Left lung (tissue), 10 donors: ENCODE results near the gene TMEM131L. TPM values are rescaled to one million over a fixed set of nuclear protein-coding genes. Genes with fewer than 3 reads are reported as not detected.
A peak's percentile ranks its signal among the peaks of the same experiment; 100 is the strongest.
"Not testable (repeated sequence)": the region's sequence is repeated elsewhere in the genome, so short reads cannot be mapped to it uniquely, and the experiment has no call there.

Experiments used
- ATAC-seq: fragments of 200-7000 bp; cut with Tn5 transposase; one replicate; pipeline ENCODE4 v1.9.1; 2020; ENCODE audit warnings: moderate library complexity
- DNase-seq, 4 donors: peaks; one replicate each; pipeline ENCODE4 v3.0.0-alpha.2; 2013 to 2020
- H3K27ac ChIP-seq, 2 donors: fragments of 200-600 bp; sonication (generic) in 1 of 2; one replicate each; pipeline versions ENCODE4 v1.5.0 to v1.8.0; 2020 to 2021
- H3K27me3 ChIP-seq, 2 donors: fragments of 200-600 bp; sonication (generic) in 1 of 2; one replicate each; pipeline versions ENCODE4 v1.5.0 to v1.8.0; 2020 to 2021
- H3K36me3 ChIP-seq, 2 donors: fragments of 200-600 bp; sonication (generic) in 1 of 2; one replicate each; pipeline versions ENCODE4 v1.5.0 to v1.8.0; 2020 to 2021
- H3K4me1 ChIP-seq, 2 donors: fragments of 200-600 bp; one replicate each; pipeline ENCODE4 v1.8.0; 2021
- H3K4me3 ChIP-seq, 2 donors: fragments of 200-600 bp; sonication (generic) in 1 of 2; one replicate each; pipeline versions ENCODE4 v1.5.0 to v1.8.0; 2020 to 2021; ENCODE audit warnings: mild to moderate bottlenecking in 1 of 2
- H3K9me3 ChIP-seq, 2 donors: fragments of 200-600 bp; sonication (generic) in 1 of 2; one replicate each; pipeline versions ENCODE4 v1.5.0 to v1.8.0; 2020 to 2021
- CTCF ChIP-seq, 2 donors: fragments of 200-600 bp; sonication (generic) in 1 of 2; IDR thresholded peaks; one replicate each; pipeline versions ENCODE4 v1.5.0 to v1.8.0; 2021; ENCODE audit warnings: antibody characterized with exemption in 2 of 2
- intact Hi-C, 2 donors: fragments of 100-400 bp; cut with DNase I; formaldehyde crosslinking; loops; one replicate each; pipeline versions ENCODE4 v1.11.2 to v1.14.2; 2022
- polyA plus RNA-seq, 6 donors: library from polyadenylated mRNA; unstranded; fragments of 120-200 nt; gene quantifications; one replicate each; pipeline ENCODE4 v1.2.1, GENCODE V29; 2013; ENCODE audit not compliant: insufficient read length in 6 of 6
- total RNA-seq, 2 donors: library from RNA; stranded (reverse); fragmentation: NEBNext Ultra II Directional; extraction: Animal tissue kit (Norgen Biotek cat#: 25700); gene quantifications; one replicate each; pipeline ENCODE4 v1.2.1, GENCODE V29; 2021
- donor health status: DM: no; HTN: yes; CAD: no.
- donor health status: DM: no; HTN: no; CAD: no.

Gene TMEM131L
- total and polyA plus RNA-seq, 8 donors: 17.6 to 34.2 (median 30.4) TPM

GRCh38 chr4:153452658-153453378 lies 13.3 kb upstream of the TMEM131L start:
- intact Hi-C loops: no loop called here
- Histone ChIP-seq H3K4me1 (peaks cover 0 to 43% of the 10 kb centered on the region in 2 donors), H3K27me3 (no peaks in the 10 kb centered on the region), H3K27ac (peak overlapping the region in 1 of 2 donors; percentile 71), H3K4me3 (no peak overlapping the region), H3K9me3 (no peaks in the 10 kb centered on the region), H3K36me3 (no peaks in the 10 kb centered on the region)
- ATAC-seq (no peak), DNase-seq (no peak)
- no peak for TF ChIP-seq CTCF (IDR thresholded peaks at IDR 0.05)

GRCh38 chr4:153453402-153453801 lies 12.8 kb upstream of the TMEM131L start:
- no peaks in the 10 kb centered on the region for H3K27me3 ChIP-seq
- peaks cover 0 to 43% of the 10 kb centered on the region in 2 donors for H3K4me1 ChIP-seq
- DNase-seq (no peak), ATAC-seq (no peak)
- H3K4me3 ChIP-seq: no peak overlapping the region
- no peak for TF ChIP-seq CTCF (IDR thresholded peaks at IDR 0.05)
- peak overlapping the region in 1 of 2 donors; percentile 75 for H3K27ac ChIP-seq
- intact Hi-C loops: no loop called here
- H3K36me3 ChIP-seq: no peaks in the 10 kb centered on the region
- no peaks in the 10 kb centered on the region for H3K9me3 ChIP-seq

- DNase-seq (no peak), ATAC-seq (no peak)
- H3K4me1 ChIP-seq: peaks cover 0 to 2% of the 10 kb centered on the region in 2 donors
- no peaks in the 10 kb centered on the region for H3K27me3 ChIP-seq
- no peak overlapping the region for H3K27ac ChIP-seq
- TF ChIP-seq CTCF (IDR thresholded peaks at IDR 0.05): no peak
- H3K36me3 ChIP-seq: no peaks in the 10 kb centered on the region
- H3K9me3 ChIP-seq: no peaks in the 10 kb centered on the region
- H3K4me3 ChIP-seq: no peak overlapping the region
- intact Hi-C loops: no loop called here
These were observed 7.2 kb upstream of the TMEM131L start for GRCh38 chr4:153458969-153459368.

- H3K27me3 ChIP-seq, ATAC-seq, DNase-seq, H3K27ac ChIP-seq, H3K9me3 ChIP-seq, H3K4me3 ChIP-seq, H3K36me3 ChIP-seq, intact Hi-C loops: not testable (repeated sequence)
- H3K4me1 ChIP-seq: peaks cover 3 to 15% of the 10 kb centered on the region in 2 donors
These were observed 4.6 kb upstream of the TMEM131L start for GRCh38 chr4:153461549-153461948.

GRCh38 chr4:153464068-153464467 lies 2.1 kb upstream of the TMEM131L start:
- H3K27ac ChIP-seq: no peak overlapping the region

More at GRCh38 chr4:153464068-153464467, 2.1 kb upstream of the TMEM131L start:
- H3K9me3 ChIP-seq: no peaks in the 10 kb centered on the region
- DNase-seq (no peak), ATAC-seq (no peak)
- no peak for TF ChIP-seq CTCF (IDR thresholded peaks at IDR 0.05)
- H3K4me1 ChIP-seq: peaks cover 3 to 36% of the 10 kb centered on the region in 2 donors
- H3K36me3 ChIP-seq: no peaks in the 10 kb centered on the region
- H3K27me3 ChIP-seq: no peaks in the 10 kb centered on the region
- no peak overlapping the region for H3K4me3 ChIP-seq
- intact Hi-C loops: no loop called here
